ENCODE measurements around the gene ETFA.

Gene ETFA

GRCh38 chr15:76217029-76217881 lies 94.0 kb downstream of the ETFA start:
- peak; percentile 7 to 17 for DNase-seq (ENCODE audit: low read depth in 2 of 2)

DNA sequence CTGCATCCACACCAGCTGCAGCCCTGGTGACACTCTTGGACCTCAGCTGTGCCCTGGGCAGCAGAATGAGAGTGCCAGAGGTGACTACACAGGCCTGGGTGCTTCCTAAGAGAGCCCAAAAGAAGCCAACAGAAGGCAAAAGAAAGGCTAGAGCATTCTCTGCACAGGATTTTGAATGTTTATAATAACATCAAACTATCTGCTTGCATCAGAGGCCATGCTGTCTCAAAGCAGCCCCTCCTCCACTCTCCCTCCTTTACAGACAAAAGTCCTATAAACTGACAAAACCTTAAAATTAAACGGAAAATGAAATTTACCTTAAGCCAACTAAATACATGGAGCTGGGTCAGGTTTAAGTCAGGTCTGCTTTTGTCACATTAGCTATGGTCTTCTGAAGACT lies 95.6 kb downstream of the ETFA start:
- no peak for DNase-seq (ENCODE audit: low read depth in 2 of 2)

DNA sequence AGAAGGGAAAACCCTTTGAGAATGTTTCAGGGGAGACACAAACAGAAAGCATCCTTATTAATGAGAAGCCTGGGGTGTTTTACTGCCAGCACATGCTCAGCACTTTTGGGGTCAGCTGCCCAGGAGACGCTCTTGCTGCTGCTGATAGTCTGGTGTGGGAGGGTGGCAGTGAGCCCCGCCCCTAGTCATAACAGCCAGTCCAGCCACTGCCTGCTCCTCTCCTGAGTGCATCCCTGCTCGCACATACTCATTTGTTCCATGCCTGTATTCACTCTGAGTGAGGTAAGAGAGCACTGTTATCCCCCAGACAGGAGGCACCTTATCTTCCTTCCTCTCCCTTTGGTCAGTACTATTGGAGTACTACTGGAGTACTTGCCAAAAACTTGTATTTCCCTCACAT lies 101.3 kb downstream of the ETFA start:
- DNase-seq (ENCODE audit: low read depth in 2 of 2), result no peak

- DNase-seq (ENCODE audit: low read depth in 2 of 2), result no peak
Observed at GRCh38 chr15:76209523-76209922, 101.7 kb downstream of the ETFA start.

DNA sequence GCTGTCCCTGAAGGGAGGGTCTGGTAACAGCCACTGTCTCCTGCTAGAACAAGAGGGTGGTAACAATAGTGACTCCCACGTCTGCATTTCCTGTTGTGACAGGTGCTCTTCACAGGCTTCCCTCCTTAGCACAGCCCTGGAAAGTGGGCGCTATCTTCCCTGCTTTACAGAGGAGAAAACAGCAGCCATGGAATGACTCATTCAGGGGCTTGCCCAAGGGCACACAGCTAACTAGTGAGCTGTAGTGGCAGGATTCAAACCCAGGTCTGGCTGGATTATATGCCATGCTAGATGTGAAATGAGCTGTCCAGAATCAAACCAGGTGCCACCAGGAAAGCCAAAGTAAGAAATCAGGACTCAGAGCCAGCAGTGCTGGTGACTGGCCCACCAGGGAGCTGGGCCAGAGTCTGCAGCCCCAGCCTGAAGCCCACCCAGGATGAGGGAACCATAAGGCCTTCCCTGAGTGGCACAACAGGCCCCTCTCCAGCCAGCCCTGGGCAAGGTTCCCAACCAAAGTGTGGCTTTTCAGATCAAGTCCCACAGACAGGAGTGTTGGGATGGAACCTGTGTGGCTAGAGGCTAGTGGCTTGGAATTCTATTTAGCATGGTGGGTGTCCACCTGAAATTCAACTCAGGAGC lies 102.4 kb downstream of the ETFA start:
- no peak for DNase-seq (ENCODE audit: low read depth in 2 of 2)

DNA sequence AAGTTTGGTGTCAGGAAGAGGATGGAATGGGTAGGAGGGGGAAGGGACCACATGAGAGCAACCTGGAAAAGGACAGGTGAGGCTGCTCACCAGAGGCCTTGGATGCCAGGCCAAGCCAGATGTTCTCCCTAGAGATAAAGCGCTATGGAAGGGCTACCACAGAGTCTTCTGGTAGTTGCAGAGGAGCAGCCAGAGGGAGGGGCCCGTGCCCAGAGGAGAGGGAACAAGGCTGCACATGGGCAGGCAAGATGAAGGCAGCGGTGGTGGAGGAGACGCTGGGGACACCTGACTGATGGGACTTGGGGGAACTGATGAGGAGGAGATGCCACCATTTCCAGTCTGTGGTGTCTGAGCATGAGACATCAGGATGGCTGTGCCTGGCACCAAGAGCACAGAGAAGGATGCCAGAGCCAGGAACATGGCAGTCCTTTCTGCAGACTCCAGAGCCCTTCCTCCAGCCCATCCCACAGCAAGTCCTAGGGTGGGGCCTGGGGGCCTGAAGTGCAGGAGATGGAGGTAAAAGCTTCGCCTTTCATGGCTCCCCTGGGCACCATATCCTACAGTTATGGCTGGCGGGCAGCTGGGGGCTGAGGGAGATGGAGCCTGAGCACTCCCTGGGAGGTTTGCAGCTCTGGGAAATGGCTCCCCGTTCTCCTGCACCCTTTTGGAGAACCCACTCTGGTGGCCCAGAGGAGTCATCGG lies 103.0 kb downstream of the ETFA start:
- DNase-seq (ENCODE audit: low read depth in 2 of 2), result no peak

DNA sequence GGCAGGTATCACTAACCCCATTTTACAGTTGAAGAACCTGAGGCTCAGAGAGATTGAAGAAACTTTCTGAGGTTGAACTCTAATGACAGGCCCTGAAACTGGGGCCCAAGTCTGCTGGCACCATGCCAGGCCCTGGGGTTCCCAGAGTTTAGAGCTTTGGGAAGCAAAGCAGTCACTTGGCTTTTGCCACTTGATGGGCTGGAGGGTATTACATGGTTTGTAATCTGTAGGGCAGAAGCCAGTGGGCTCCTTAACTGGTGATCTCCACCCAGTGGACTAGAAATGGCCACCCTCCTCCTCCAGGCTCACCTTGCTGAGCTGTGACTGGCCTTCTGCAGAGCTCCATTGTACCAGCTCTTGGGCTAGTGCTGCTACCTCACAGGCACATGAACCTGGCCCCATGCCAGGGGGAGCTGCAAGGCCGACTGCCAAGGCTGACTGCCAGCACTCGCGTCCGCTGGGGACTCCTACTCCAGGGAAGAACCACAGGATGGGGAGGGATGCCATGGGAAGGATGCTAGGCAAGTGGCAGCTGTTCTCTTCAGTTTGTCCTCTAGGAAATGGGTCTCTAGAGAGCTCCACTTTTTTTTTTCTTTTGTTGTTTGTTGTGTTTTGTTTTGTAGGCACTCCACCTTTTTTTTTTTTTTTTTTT lies 104.8 kb downstream of the ETFA start:
- DNase-seq (ENCODE audit: low read depth in 2 of 2), result no peak

- DNase-seq (ENCODE audit: low read depth in 2 of 2), result no peak
Observed at GRCh38 chr15:76204916-76205460, 106.3 kb downstream of the ETFA start.

DNA sequence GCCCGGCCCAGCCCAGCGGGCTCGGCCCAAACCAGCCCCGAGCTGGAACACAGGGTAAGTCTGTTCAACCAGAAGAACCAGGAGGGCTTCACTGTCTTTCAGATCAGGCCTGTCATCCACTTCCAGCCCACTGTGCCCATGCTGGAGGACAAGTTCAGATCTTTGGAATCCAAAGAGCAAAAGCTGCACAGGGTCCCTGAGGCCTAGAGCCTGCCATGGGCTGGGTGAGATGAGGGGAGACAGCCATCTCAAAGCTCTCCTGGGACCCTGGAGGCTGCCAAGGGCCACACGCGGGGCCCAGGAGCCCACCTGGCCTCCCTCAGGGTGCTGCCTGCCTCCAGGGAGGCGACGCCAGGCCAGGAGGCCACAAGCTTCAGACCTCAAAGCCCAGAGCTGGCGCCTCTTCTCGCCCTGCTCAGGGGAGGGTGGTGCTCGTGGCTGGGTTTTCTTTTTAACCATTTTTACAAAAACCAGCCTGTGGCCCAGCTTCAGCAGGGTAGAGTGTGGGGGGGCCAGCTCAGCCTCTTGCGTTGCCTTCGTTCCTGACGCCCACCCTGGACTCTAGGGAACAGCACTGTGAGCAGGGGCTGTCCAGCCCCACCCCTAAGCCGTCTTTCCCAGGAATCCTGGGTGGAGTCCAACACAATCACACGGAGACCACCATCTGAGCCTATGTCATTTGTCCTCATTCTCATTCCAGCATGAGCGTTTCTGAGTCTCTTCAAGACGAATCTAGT lies 107.0 kb downstream of the ETFA start:
- DNase-seq (ENCODE audit: low read depth in 2 of 2), result no peak

GRCh38 chr15:76203346-76204108 lies 107.7 kb downstream of the ETFA start:
- DNase-seq (ENCODE audit: low read depth in 2 of 2), result no peak

DNA sequence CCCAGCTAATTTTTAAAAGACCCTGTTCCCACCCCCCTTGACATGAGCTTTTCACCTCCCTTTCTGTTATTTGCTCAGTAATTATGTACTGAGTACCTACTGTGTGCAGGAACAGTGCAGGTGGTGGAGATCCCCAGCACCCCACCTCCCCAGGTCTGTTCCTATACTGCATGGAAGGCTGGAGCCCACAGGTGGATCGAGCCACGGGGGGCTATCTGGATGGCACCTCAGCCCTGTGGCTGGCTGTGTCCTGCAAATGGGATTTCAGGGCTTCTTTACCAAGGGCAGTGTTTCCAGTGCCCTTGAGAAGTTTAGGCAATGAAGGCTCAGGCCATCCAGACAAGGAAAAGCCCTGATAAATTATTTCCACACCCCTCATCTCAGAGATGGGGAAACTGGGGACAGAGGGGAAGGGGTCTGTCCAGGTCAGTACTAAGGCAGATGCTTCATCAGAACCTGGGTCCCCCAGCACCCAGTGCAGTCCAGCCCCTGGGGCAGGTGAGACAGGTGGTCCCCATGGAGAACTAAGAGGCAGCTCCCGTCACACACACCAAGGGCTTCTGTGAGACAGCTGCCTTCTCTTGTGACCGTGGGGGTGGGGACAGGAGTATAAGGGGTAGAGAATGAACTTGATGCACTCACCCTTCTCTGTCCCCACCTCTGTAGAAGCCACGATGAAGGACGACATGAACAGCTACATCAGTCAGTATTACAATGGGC lies 109.6 kb downstream of the ETFA start:
- DNase-seq (ENCODE audit: low read depth in 2 of 2), result no peak

DNA sequence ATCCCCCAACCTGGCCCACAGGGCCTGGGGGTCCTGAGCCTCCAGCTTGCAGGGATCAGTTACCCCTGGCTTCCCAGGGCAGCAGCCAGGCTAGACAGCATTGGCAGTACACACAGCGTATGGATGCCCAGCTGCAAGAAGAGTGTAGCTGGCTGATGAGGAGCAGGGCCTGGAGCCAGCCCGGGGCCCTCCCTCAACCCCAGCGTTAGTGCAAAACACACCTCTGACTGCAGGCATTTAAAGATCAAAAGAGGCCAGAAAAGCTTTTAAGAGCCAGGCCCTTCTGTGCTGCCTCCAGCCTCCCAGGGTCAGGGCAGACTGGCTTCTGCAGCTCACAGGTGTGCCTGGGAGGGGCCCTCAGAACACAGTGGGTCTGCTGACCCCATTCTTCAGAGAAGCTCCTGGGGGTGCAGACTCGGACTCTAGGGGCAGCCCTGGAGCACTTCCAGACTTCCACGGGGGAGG lies 110.6 kb downstream of the ETFA start:
- no peak for DNase-seq (ENCODE audit: low read depth in 2 of 2)

DNA sequence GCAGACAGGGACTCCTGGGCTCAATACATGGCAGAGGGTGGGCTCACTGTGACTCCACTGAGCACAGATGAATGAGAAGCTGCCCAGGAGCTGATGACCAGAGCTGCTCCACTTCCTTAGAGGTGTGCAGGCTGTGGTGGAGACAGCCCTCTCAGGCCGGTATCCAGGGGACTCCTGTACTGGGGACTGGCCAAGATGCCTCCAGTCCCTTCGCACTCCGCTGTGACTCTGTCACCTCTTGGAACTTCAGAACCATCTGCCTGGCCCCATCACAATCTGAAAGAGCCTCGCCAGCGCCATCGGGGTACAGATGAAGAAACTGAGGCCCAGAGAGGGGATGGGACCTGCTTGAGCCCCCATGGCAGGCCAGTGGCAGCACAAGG lies 111.2 kb downstream of the ETFA start:
- DNase-seq (ENCODE audit: low read depth in 2 of 2), result no peak

DNA sequence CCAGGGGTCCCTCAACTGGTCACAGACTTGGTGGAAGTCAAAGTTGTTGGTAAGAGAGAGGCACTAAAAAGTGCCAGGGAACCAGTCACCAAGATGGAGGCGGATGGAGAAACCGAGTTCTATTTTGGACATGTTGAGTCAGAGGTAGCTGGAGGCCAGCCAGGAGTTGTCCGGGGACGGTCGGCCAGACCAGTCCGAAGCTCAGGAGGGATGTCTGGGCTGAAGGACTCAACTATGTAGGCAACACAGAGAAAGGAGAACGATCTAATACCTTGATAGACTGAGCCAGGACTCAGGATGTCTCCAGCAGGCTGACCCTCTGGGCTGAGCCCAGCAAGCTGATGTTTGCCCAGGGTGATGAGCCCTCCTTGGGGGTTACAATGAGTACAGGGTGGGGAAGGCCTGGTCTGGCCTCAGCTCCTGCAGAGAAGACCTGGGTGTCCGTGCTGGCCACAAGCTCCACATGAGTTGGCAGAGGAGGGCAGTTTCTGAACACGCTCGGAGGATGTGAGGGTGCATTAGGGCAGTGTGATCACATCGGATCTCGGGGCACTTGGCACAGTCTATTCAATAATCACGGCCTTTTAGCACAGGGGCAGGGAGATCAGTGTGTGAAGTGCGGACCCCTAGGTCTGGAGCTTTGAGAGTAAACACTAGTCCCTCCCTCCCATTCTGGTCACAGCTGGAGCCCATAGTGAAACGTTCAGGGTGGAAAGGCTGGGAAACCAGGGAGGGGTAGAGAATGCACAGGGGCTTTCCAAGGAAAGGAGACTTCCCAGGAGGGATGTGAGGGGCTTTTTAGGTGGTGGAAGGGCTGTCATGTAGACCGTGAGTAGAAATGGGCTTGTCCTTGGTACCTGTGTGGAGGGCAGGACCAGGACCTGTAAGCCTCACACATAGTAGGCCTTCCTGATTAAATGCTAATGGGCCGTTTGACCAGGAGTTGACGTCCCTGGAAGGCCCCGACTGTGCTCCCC lies 111.9 kb downstream of the ETFA start:
- no peak for DNase-seq (ENCODE audit: low read depth in 2 of 2)

- no peak for DNase-seq (ENCODE audit: low read depth in 2 of 2)
Observed at GRCh38 chr15:76198456-76199105, 112.7 kb downstream of the ETFA start.

DNA sequence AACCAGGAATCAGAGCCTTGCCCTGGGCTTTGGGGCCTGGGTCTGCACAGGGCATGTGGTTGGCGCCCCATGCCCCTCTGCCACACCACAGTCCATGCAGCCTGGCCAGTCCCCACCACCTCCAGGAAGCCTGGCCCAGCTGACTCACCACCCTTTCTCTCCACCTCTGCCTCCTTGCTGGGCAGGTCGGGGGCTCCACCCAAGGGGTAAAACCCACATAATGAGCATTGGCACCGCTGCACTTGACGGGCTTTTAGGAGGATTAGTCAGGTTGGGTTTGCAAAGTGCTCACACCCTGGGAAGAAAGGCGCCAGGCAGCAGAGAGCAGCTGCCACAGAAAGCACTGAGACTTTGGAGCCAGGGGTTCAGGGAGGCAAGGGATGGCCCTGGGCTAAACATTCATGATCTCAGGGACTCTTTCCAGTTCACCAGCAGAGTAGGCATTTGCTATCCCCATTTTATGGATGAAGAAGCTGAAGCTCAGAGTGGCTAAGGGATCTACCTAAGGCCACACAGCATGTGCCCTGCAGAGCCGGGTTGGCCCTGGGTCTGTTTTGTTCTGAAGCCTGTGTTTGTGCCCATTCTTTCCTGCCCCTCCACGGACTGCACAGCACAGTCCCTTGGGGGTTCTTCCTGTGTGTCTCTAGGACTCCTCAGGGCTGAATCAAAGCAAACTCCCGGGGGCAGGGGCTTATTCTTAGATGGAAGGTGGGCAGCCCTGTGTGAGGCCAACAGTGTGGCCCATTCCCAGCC lies 113.4 kb downstream of the ETFA start:
- DNase-seq (ENCODE audit: low read depth in 2 of 2), result no peak

Measured in fibroblast of skin of left quadriceps (primary cell).